Keratinocyte (primary cell): ENCODE measurements around the gene PSMD12.

Experiments
- EZH2 ChIP-seq: IDR thresholded peaks from one replicate; pipeline ENCODE4 v1.6.1; 2012; ENCODE audit warnings: inconsistent platforms, mild to moderate bottlenecking, low read length, moderate library complexity
- TF ChIP-seq, protein P1 (sequence below), 3 experiments: IDR thresholded peaks in 1 of 3; conservative IDR thresholded peaks in 1 of 3; optimal IDR thresholded peaks in 1 of 3; 2 replicates in 2 of 3; 3 replicates in 1 of 3; pipeline versions ENCODE3 to v1.5.1; 2011; ENCODE audit warnings: low read length in 3 of 3, mild to moderate bottlenecking in 3 of 3, moderate library complexity in 2 of 3, control low read depth in 1 of 3, inconsistent platforms in 1 of 3; ENCODE audit not compliant: insufficient read depth in 2 of 3; ENCODE audit errors: extremely low read depth in 1 of 3

DNA sequence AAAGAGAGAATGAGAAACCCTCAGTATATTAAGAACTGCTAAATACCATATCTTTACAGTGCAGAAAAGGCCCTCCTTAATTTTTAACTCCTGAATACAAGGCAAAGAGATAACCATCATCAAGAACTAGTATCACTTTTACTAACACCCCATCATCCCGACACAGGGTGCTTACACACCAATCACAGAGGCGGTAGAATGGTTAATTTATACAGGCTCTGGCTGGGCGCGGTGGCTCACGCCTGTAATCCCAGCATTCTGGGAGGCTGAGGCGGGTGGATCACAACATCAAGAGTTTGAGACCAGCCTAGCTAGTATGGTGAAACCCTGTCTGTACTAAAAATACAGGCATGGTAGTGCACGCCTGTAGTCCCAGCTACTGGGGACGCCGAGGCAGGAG lies 4.2 kb downstream of the PSMD12 start:
- TF ChIP-seq, protein P1, sequence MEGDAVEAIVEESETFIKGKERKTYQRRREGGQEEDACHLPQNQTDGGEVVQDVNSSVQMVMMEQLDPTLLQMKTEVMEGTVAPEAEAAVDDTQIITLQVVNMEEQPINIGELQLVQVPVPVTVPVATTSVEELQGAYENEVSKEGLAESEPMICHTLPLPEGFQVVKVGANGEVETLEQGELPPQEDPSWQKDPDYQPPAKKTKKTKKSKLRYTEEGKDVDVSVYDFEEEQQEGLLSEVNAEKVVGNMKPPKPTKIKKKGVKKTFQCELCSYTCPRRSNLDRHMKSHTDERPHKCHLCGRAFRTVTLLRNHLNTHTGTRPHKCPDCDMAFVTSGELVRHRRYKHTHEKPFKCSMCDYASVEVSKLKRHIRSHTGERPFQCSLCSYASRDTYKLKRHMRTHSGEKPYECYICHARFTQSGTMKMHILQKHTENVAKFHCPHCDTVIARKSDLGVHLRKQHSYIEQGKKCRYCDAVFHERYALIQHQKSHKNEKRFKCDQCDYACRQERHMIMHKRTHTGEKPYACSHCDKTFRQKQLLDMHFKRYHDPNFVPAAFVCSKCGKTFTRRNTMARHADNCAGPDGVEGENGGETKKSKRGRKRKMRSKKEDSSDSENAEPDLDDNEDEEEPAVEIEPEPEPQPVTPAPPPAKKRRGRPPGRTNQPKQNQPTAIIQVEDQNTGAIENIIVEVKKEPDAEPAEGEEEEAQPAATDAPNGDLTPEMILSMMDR (optimal IDR thresholded peaks at IDR 0.05 in 1 of 3, IDR thresholded peaks at IDR 0.05 in 1 of 3, conservative IDR thresholded peaks at IDR 0.05 in 1 of 3; ENCODE audit: extremely low read depth in 1 of 3, insufficient read depth in 2 of 3, low read length in 3 of 3) = no peak
- TF ChIP-seq EZH2 = no peak
